Activated gamma-delta T cell treated with Interleukin-2 at 50 U/mL for 16 hours (primary cell): Measurements from ENCODE around the gene LENG8.
"Not testable (repeated sequence)": the region's sequence is repeated elsewhere in the genome, so short reads cannot be mapped to it uniquely, and the experiment has no call there.

Experiments used
- DNase-seq: peaks from one replicate; pipeline ENCODE4 v3.0.0-alpha.2; 2020

Gene LENG8

GRCh38 chr19:54462655-54463530 lies 13.9 kb downstream of the LENG8 start:
- DNase-seq: peak; percentile 60

GRCh38 chr19:54463531-54464043 lies 14.6 kb downstream of the LENG8 start, which contains the start of gene LENG9:
TSS of gene LENG9 (minus strand) at chr19:54463778. CDS start at chr19:54463526, 252 bp downstream.
- peak; percentile 83 for DNase-seq

GRCh38 chr19:54464044-54464629 lies 15.1 kb downstream of the LENG8 start:
- DNase-seq: peak; percentile 70

GRCh38 chr19:54464630-54465425 lies 15.8 kb downstream of the LENG8 start:
- DNase-seq: peak; percentile 56

GRCh38 chr19:54465426-54466109 lies 16.6 kb downstream of the LENG8 start:
- DNase-seq: no peak

- not testable (repeated sequence) for DNase-seq
These were observed 17.1 kb downstream of the LENG8 start for GRCh38 chr19:54466110-54466480.

GRCh38 chr19:54469496-54469934 lies 20.5 kb downstream of the LENG8 start:
- no peak for DNase-seq

GRCh38 chr19:54470276-54470887 lies 21.4 kb downstream of the LENG8 start:
- DNase-seq: no peak

- no peak for DNase-seq
These were observed 22.2 kb downstream of the LENG8 start for GRCh38 chr19:54470991-54471782.

GRCh38 chr19:54473071-54473891 lies 24.3 kb downstream of the LENG8 start, which contains the start of gene CDC42EP5:
TSS of gene CDC42EP5 (minus strand) at chr19:54473296. CDS start at chr19:54465547, 7,749 bp downstream.
- DNase-seq: no peak

- DNase-seq: no peak
These were observed 24.9 kb downstream of the LENG8 start for GRCh38 chr19:54473892-54474372.

GRCh38 chr19:54475706-54476105 lies 26.7 kb downstream of the LENG8 start:
- no peak for DNase-seq

- DNase-seq: no peak
These were observed 28.7 kb downstream of the LENG8 start for GRCh38 chr19:54477650-54478049.

GRCh38 chr19:54478677-54479266 lies 29.8 kb downstream of the LENG8 start:
- DNase-seq: no peak

- no peak for DNase-seq
These were observed 31.1 kb downstream of the LENG8 start for GRCh38 chr19:54480051-54480450.

GRCh38 chr19:54481326-54481930 lies 32.4 kb downstream of the LENG8 start:
- no peak for DNase-seq

GRCh38 chr19:54482889-54483288 lies 33.9 kb downstream of the LENG8 start:
- DNase-seq: no peak

- no peak for DNase-seq
These were observed 35.5 kb downstream of the LENG8 start for GRCh38 chr19:54484451-54484850.

- no peak for DNase-seq
These were observed 36.9 kb downstream of the LENG8 start for GRCh38 chr19:54485851-54486250.
